LNCAP (cell line): ENCODE results near the gene CTSE.

Experiments used
- TF ChIP-seq, protein P1 (sequence below): fragments of 450-650 bp; IDR thresholded peaks from 2 replicates; pipeline ENCODE4 v1.5.1; 2017; ENCODE audit warnings: mild to moderate bottlenecking

CTSE gene

GRCh38 chr1:205976708-205977401 is 46.8 kb downstream of the CTSE start:
- TF ChIP-seq, protein P1, sequence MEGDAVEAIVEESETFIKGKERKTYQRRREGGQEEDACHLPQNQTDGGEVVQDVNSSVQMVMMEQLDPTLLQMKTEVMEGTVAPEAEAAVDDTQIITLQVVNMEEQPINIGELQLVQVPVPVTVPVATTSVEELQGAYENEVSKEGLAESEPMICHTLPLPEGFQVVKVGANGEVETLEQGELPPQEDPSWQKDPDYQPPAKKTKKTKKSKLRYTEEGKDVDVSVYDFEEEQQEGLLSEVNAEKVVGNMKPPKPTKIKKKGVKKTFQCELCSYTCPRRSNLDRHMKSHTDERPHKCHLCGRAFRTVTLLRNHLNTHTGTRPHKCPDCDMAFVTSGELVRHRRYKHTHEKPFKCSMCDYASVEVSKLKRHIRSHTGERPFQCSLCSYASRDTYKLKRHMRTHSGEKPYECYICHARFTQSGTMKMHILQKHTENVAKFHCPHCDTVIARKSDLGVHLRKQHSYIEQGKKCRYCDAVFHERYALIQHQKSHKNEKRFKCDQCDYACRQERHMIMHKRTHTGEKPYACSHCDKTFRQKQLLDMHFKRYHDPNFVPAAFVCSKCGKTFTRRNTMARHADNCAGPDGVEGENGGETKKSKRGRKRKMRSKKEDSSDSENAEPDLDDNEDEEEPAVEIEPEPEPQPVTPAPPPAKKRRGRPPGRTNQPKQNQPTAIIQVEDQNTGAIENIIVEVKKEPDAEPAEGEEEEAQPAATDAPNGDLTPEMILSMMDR, result no peak

DNA sequence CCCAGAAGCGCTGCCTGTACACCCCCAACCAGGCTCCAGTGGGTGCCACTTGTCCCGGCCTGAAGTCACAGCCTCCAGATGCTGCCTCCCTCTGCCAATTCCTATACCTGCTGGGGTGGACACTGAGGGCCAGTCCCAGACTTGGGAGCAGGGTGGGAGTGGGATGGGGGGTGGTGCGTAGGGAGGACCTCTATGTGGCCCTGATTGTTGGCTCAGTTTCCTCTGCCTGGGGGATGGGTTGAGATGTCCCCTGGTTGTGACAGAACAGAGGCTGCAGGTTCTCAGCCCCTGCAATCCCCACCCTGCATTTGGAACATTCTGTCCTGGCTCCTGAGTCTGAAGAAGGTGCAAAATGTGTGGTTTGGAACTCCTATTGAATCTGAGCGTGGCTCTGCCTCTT is 47.7 kb downstream of the CTSE start:
- TF ChIP-seq, protein P1, result no peak

DNA sequence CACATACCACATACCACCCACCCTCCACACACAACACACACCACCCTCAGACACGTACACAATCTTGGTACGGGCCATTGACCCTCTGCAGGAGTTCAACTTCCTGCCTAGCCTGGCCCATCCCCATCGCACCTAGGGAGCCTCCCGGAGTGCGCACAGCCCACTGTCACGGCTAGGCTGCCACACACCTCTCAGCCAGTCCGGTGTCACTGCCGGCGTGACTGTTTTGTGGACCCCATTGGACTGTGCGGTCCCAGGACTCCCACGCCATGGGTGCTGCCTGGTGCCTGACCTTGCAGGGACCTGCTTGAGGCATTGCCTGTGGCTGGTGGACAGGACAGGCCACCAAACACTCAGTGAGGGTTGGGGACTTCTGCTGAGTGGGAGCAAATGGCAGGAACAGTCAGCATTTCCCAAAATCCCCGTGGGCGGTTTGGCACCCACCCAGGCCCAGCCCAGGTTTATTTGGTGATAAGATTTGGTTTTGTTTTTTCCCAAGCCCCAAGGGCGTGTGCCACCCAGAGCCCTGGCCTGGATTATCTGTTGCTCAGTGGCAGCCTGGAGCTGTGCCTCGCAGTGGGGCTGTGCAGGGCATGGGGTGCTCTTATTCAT is 48.2 kb downstream of the CTSE start:
- TF ChIP-seq, protein P1, result no peak

DNA sequence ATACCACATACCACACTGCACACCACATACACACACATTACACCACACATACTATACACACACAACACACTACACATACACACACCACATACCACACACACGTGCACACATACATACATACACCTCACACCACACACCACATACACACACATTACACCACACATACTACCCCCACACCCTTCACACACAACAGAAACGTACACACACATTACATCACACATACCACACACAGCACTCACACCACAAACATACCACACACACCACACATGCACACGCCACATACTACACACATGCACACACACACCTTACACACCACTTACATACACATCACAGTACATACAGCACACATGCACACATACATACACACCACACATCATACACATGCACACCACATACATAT is 49.0 kb downstream of the CTSE start:
- TF ChIP-seq, protein P1, result no peak

DNA sequence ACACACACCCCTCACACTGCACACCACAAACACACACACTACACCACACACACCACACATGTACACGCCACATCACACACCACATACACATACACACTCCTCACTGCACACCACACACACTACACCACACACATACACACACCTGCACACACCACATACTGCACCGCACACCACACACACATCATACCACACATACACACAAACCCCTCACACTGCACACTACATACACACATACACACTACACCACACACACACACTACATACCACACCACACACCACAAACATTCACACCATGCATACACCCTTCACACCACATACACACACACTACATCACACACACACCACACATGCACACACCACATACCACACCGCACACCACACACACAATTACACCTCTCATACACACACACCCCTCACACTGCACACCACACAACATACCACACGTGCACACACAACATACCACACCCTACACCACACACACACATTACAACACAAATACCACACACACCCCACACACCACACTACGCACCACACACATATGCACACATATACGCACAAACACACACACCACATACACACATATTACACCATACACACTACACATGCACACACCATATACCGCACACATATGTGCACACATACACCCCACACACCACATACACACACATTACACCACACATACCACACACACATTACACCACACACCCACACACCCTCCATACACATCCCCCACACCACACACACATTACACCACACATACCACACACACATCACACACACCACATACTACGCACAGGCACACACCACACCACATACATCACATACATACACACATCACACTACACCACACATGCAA is 50.1 kb downstream of the CTSE start:
- TF ChIP-seq, protein P1, result no peak

DNA sequence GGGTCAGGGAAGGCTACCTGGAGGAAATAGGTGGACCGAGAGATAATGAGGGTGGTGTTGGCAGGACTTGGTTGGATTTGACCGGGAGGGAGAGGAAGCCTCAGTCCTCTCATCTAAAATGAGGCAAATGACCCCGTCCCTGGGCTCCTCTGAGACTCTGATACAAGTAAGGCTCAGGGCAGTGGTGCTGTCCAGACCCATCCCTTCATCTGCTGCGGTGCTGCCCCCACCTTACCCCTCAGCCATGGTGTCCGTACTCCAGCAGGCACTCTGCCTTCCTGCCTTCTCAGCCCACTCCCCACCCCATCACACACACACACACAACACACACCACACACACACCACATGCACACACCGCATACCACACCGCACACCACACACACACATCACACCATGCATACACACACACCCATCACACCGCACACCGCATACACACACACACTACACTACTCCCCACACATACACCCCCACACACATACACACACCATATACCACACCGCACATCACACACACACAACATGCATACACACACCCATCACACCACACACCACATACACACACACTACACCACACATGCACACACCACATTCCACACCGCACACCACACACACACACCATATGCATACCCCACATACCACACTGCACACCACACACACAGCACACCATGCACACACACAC is 51.1 kb downstream of the CTSE start:
- TF ChIP-seq, protein P1, result no peak

- TF ChIP-seq, protein P1, result no peak
Observed at GRCh38 chr1:205972081-205972480, 51.6 kb downstream of the CTSE start.
